Tibial nerve (tissue), 4 donors: ENCODE measurements around the gene HOXA4. TPM values are rescaled to one million over a fixed set of nuclear protein-coding genes. Genes with fewer than 3 reads are reported as not detected.

Experiments used
- DNase-seq, 2 donors: peaks; one replicate each; pipeline ENCODE4 v3.0.0-alpha.2; 2019; ENCODE audit warnings: low spot score in 2 of 2
- H3K27ac ChIP-seq, 4 donors: fragments of 200-600 bp; sonication (generic) in 3 of 4; one replicate each; pipeline ENCODE4 v1.5.1; 2017 to 2019; ENCODE audit warnings: mild to moderate bottlenecking in 1 of 4
- H3K27me3 ChIP-seq, 2 donors: fragments of 200-600 bp; sonication (generic) in 1 of 2; one replicate each; pipeline versions ENCODE4 v1.5.1 to v1.6.0; 2017 to 2019
- H3K36me3 ChIP-seq, 3 donors: fragments of 200-600 bp; sonication (generic); one replicate each; pipeline ENCODE4 v1.5.1; 2018 to 2019
- H3K4me1 ChIP-seq, 4 donors: fragments of 200-600 bp; sonication (generic) in 3 of 4; one replicate each; pipeline ENCODE4 v1.5.1; 2017 to 2019
- H3K4me3 ChIP-seq, 4 donors: fragments of 200-600 bp; sonication (generic) in 3 of 4; one replicate each; pipeline ENCODE4 v1.5.1; 2017 to 2019; ENCODE audit warnings: mild to moderate bottlenecking in 1 of 4, moderate library complexity in 1 of 4
- H3K9me3 ChIP-seq, 4 donors: fragments of 200-600 bp; sonication (generic) in 3 of 4; one replicate each; pipeline ENCODE4 v1.5.1; 2017 to 2019
- EP300 ChIP-seq, 2 donors: sonication (generic); formaldehyde crosslinking; IDR thresholded peaks; one replicate each; pipeline ENCODE4 v1.6.1; 2017; ENCODE audit warnings: antibody characterized with exemption in 2 of 2, mild to moderate bottlenecking in 1 of 2
- POLR2A ChIP-seq, 2 donors: fragments of 450-650 bp; IDR thresholded peaks; one replicate each; pipeline ENCODE4 v1.6.1; 2017; ENCODE audit warnings: antibody characterized with exemption in 2 of 2, mild to moderate bottlenecking in 2 of 2, moderate library complexity in 2 of 2
- WGBS, 2 donors: methylation state at CpG; one replicate each; pipeline ENCODE4 v1.1.5; 2018; 5-methylcytosine and 5-hydroxymethylcytosine counted together
- total RNA-seq, 4 donors: library from RNA; depleted of rRNA; stranded (reverse); fragments of >200 nt; gene quantifications; one replicate each; pipeline ENCODE4 v1.1.0, GENCODE V29; 2016
- TF ChIP-seq, protein P1 (sequence below), 5 experiments: fragments of 200-600 bp in 3 of 5; fragments of 450-650 bp in 2 of 5; sonication (generic) in 3 of 5; IDR thresholded peaks; one replicate each; pipeline ENCODE4 v1.5.1; 2016 to 2019; ENCODE audit warnings: antibody characterized with exemption in 5 of 5, mild to moderate bottlenecking in 3 of 5, moderate library complexity in 2 of 5

HOXA4 gene
- total RNA-seq, 4 donors from 2014 or later: 4.4 to 6.3 (median 4.7) TPM

DNA sequence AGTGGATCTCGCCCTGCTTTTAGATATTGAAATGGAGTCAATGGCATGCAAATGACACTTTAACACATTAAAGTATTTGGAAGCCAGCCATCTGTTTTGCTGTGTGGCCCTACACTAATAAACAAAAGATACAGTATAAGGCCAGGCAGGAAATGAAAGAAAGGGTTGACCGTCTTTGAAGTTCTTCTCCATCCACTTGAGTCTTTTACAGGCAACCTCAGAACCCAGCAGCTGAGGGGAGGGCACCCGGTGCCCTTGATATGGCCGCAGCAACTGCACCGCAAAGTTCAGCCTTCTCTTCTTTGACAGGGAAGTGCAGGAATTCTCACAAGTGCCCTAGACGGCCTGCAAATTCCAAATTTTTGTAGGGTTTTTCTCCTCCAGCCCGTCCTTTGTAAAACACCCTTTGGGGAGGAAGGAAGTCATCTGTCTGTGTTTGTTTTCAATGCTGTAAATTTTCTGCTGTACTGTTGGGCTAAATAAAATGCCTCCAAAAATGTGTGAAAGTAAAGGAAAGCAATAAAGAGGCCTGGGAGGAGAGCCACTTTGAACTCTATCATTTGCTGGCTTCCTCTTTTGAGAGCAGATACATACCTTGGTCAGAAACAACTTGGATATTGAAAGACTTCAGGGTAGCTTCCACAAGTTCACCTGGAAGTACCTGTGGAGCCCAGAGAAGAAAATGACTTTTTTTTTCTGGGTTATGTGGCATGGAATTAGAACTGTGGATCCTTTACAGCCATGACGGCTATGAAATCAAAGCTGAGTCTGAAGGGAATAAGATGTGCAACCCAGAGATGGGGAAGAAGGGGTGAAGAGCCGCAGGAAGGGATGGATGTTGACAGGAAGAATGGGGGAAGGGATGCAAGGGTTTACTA, 38.4 kb downstream of the HOXA4 start:
- DNase-seq: no peak
- Histone ChIP-seq H3K27ac (no peak overlapping the region), H3K36me3 (no peaks in the 10 kb centered on the region), H3K4me3 (no peak overlapping the region), H3K9me3 (peaks cover 0 to 11% (median 0%) of the 10 kb centered on the region in 4 donors), H3K27me3 (peaks cover 0 to 75% of the 10 kb centered on the region in 2 donors), H3K4me1 (peaks cover 0 to 36% (median 0%) of the 10 kb centered on the region in 4 donors)
- TF ChIP-seq EP300 (IDR thresholded peaks at IDR 0.05): no peak
- TF ChIP-seq POLR2A (IDR thresholded peaks at IDR 0.05): no peak
- TF ChIP-seq, protein P1, sequence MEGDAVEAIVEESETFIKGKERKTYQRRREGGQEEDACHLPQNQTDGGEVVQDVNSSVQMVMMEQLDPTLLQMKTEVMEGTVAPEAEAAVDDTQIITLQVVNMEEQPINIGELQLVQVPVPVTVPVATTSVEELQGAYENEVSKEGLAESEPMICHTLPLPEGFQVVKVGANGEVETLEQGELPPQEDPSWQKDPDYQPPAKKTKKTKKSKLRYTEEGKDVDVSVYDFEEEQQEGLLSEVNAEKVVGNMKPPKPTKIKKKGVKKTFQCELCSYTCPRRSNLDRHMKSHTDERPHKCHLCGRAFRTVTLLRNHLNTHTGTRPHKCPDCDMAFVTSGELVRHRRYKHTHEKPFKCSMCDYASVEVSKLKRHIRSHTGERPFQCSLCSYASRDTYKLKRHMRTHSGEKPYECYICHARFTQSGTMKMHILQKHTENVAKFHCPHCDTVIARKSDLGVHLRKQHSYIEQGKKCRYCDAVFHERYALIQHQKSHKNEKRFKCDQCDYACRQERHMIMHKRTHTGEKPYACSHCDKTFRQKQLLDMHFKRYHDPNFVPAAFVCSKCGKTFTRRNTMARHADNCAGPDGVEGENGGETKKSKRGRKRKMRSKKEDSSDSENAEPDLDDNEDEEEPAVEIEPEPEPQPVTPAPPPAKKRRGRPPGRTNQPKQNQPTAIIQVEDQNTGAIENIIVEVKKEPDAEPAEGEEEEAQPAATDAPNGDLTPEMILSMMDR (IDR thresholded peaks at IDR 0.05): no peak
- WGBS, 2 donors: 70 to 73% methylated on average over 9 of the region's 9 CpGs

DNA sequence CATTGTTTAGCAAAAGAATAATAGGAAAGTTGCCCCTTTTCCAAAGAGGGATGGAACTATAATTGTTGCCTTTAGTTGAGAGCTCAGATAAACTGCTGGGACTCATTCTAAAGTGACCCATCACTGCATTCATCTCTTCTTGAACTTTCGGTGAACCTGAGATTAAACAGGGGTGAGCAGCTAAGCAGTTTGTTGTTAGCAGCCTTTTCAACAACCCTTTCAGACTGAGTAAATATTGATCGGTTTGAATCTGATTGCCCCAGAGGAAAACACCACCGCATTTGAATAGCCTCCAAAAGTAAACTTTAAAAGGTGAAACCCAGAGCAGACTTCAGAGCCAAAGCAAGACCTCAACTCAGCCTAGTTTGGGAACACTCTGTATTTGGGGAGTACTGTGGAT, 39.5 kb downstream of the HOXA4 start:
- H3K27me3 ChIP-seq: peaks cover 0 to 72% of the 10 kb centered on the region in 2 donors
- no peak overlapping the region for H3K4me3 ChIP-seq
- peaks cover 0 to 13% (median 0%) of the 10 kb centered on the region in 4 donors for H3K9me3 ChIP-seq
- TF ChIP-seq, protein P1 (IDR thresholded peaks at IDR 0.05): no peak
- TF ChIP-seq EP300 (IDR thresholded peaks at IDR 0.05) (no peak), POLR2A (IDR thresholded peaks at IDR 0.05) (no peak)
- 41 to 51% methylated on average over 3 of the region's 3 CpGs for WGBS, 2 donors
- no peaks in the 10 kb centered on the region for H3K36me3 ChIP-seq
- no peak overlapping the region for H3K27ac ChIP-seq
- DNase-seq: no peak
- H3K4me1 ChIP-seq: peaks cover 0 to 26% (median 0%) of the 10 kb centered on the region in 4 donors

DNA sequence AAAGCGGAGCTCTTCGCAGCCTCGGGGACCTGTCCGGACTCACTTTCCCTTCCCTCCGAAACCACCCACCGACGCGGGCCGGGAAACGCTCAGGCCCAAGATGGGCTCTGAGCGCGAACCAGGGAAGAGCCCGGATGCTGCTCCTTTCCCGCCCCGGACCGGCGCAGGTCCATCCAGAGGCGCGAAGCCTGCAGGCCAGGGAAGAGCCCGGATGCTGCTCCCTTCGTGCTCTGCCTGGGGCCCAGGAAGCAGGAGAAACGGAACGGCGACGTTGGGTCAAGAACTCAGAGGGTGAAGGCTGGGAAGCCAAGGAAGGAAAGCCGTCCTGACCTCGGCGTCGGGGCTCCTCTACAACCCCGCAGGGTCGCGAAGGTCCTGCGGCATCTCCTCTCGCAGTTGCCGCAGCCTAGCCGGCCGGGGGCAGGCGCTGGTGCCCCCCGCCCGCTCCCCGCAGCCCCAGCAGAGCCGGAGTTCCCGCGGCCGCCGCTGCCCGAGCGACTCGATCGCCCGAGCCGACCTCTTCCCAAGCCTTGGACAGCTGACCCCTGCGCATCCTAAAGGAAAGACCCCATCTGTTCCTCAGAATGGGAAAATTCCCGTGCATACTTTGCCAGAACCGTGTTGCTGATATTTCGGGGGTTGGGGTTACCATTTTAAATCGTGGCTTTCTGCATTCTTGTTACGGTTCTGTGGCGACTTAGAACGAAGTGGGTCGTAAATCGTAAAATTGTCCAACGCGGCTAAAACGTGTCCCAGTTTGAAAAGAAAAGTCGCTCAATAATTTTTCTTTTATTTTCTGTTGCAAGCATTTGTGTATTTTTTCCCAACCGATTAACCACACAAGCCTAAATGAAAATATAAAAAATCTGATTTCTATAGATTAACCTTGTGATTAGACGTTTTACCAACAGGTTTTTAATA, 42.3 kb downstream of the HOXA4 start:
- Histone ChIP-seq H3K36me3 (no peaks in the 10 kb centered on the region), H3K27ac (no peak overlapping the region), H3K4me1 (peaks cover 0 to 7% (median 0%) of the 10 kb centered on the region in 4 donors), H3K9me3 (peaks cover 0 to 13% (median 0%) of the 10 kb centered on the region in 4 donors), H3K4me3 (peak overlapping the region in 1 of 4 donors; percentile 2), H3K27me3 (peaks cover 0 to 58% of the 10 kb centered on the region in 2 donors)
- TF ChIP-seq POLR2A (IDR thresholded peaks at IDR 0.05): no peak
- no peak for TF ChIP-seq EP300 (IDR thresholded peaks at IDR 0.05)
- TF ChIP-seq, protein P1 (IDR thresholded peaks at IDR 0.05): no peak
- no peak for DNase-seq
- WGBS, 2 donors: 30 to 35% methylated on average over 47 to 66 of the region's 68 CpGs

DNA sequence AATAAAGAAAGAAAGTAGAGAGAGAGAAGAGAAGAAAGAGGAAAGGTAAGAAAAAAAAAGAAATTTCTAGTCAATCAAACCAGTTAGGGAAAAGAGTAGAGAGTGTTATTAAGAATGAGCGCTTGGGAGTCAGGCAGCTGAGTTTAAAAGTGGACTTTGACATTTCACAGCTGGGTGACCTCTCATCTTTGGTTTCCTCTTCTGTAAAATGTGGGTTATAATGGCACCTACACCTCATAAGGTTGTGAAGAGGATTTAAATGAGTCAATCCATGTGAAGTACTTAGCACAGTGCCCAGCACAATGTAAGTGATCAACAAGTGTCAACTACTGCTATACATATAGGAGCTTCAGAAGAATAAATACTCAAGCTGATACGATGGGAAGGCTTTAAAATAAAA, 46.9 kb downstream of the HOXA4 start:
- DNase-seq: no peak
- TF ChIP-seq, protein P1 (IDR thresholded peaks at IDR 0.05): no peak
- TF ChIP-seq EP300 (IDR thresholded peaks at IDR 0.05): no peak
- TF ChIP-seq POLR2A (IDR thresholded peaks at IDR 0.05): no peak
- Histone ChIP-seq H3K4me3 (no peak overlapping the region), H3K4me1 (peaks cover 0 to 7% (median 0%) of the 10 kb centered on the region in 4 donors), H3K27me3 (peaks cover 0 to 22% of the 10 kb centered on the region in 2 donors), H3K9me3 (peaks cover 0 to 13% (median 0%) of the 10 kb centered on the region in 4 donors), H3K27ac (no peak overlapping the region), H3K36me3 (no peaks in the 10 kb centered on the region)
- 94% methylated on average over 2 of the region's 2 CpGs for WGBS, 2 donors
